Hepatocyte (in vitro differentiated cells): ENCODE data around the gene KCNJ1.

ENCODE experiments used
- EZH2 ChIP-seq: fragments of 200-600 bp; sonication (generic); IDR thresholded peaks from 2 replicates; pipeline ENCODE4 v1.6.1; 2016; ENCODE audit warnings: antibody characterized with exemption, mild to moderate bottlenecking, borderline replicate concordance
- EZH2phosphoT487 ChIP-seq: fragments of 200-600 bp; sonication (generic); IDR thresholded peaks from one replicate; pipeline ENCODE4 v1.6.1; 2018; ENCODE audit warnings: antibody characterized with exemption, mild to moderate bottlenecking, low read depth, moderate library complexity; ENCODE audit not compliant: unreplicated experiment, severe bottlenecking

- TF ChIP-seq EZH2, result no peak
- no peak for TF ChIP-seq EZH2phosphoT487
These were observed 29.5 kb downstream of the KCNJ1 start for GRCh38 chr11:128837627-128838026.
